HG03354 (cell line): ENCODE results near the gene ZNF324B.
"Not testable (repeated sequence)": the region's sequence is repeated elsewhere in the genome, so short reads cannot be mapped to it uniquely, and the experiment has no call there.

Experiments used
- ATAC-seq: cut with Tn5 transposase; IDR thresholded peaks from one replicate; pipeline ENCODE4 v1.9.1; 2021; ENCODE audit warnings: mild to moderate bottlenecking; ENCODE audit not compliant: unreplicated experiment, poor library complexity, severe bottlenecking

Gene ZNF324B

DNA sequence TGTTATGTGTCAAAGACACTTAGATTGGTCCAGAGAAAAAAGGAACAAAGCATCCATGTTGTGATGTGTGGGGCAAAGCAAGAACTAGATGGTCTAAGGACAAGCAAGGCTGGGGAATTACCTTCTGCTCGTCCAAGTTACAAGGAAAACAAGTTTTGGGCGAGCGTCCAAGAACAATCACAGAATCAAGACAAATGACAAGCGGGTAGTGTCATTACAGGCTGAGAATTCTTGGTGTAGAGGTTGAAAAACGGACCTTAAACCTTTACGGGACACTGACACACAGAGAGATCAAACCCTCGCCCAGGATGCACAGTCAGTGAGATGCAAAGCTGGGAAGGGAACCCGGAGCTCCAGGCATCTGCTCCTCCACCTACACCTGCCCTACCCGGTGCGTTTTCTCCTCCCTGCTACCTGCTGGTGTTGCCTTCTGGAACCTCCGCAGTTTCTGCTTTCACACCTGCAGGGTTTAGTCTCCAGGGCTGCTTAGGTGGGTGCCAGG, 515 bp upstream of the ZNF324B start:
- ATAC-seq, result peak; percentile 21

DNA sequence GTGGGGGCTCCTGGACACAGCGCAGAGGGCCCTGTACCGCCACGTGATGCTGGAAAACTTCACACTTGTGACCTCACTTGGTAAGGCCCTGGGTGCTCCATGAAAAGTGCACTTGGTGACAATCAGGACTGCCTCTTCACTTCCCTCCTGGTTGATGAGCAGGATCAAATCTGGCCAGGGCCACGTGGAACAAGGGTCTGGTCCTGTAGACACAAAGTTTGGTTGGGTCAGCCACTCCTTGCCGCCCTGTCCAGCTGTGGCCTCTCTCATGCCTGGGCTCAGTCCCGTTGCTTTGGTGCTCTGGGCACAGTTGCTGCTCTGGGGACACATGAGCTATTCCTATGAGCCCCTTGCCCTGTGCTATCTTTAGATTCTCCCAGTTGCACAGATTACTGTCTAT, 2.3 kb downstream of the ZNF324B start:
- ATAC-seq, result no peak

- ATAC-seq, result no peak
Observed at GRCh38 chr19:58455306-58455705, 3.9 kb downstream of the ZNF324B start.

DNA sequence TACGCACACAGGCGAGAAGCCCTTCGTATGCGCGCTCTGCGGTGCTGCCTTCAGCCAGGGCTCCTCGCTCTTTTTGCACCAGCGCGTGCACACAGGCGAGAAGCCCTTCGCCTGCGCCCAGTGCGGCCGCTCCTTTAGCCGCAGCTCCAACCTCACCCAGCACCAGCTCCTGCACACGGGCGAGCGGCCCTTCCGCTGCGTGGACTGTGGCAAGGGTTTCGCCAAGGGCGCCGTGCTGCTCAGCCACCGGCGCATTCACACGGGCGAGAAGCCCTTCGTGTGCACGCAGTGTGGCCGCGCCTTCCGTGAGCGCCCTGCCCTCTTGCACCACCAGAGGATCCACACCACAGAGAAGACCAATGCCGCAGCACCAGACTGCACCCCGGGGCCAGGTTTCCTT, 4.7 kb downstream of the ZNF324B start:
- ATAC-seq, result no peak

- ATAC-seq, result no peak
Observed at GRCh38 chr19:58460039-58460438, 8.6 kb downstream of the ZNF324B start.

DNA sequence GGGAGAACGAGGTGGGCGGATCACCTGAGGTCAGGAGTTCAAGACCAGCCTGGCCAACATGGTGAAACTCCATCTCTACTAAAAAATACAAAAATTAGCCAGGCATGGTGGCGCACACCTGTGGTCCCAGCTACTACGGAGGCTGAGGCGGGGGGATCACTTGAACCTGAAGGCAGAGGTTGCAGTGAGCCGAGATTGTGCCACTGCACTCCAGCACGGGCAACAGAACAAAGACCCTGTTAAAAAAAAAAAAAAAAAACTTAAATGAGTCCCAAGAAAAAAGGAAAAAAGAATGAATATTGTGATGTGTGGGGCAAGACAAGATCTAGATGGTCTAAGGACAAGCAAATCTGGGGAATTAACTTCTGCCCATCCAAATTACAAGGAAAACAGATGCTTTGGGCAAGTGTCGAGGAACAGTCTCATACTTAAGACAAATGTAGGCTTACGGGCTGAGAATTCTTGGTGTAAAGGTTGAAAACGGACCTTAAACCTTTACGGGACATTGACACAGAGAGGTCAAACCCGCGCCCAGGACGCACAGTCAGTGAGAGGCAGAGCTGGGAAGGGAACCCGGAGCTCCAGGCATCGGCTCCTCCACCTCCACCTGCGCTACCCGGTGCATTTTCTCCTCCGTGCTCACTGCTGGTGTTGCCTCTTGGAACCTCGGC, 14.8 kb downstream of the ZNF324B start:
- ATAC-seq, result peak; percentile 10

DNA sequence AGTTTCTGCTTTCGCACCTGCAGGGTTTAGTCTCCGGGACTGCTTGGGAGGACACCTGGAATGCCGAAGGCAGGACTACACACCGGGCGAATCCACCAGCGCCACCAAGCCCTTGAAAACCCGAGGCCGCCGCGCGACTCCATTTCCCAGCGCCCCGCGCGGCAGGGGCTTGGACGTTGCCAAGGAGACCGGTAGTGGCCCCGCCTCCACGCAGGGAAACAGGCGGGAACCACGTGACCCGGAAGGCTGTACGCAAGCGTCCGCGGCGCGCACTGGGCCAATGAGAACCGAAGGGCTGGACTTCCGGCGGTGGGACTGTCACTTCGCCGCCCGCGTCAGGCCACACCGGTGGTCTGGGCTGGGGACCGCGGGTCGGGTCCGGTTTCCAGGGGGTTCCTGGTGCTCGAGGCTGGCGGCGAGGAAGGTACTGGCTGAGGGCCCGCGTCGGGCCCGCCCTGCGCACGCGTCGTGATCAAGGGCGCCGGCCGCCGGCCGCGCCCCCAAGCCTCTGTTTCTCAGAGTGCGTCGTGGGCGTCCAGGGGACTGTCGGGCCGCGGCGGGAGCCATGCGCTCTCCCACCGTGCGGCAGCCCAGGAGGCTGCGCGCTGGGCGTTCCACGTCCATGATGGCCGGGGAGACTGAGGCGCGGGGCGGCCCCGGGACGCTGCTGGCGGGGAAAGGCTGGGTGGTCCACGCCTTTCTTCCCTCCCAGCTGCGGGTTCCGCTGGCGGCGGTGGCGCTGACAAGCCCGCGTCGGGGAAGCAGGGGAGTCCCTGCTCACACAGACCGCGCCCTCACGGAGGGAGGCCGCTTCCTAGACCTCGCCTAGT, 15.6 kb downstream of the ZNF324B start, which contains the start of gene ZNF324:
TSS of gene ZNF324 (plus strand) at position 321 of the 830 bp plus-strand sequence. CDS start 2,106 bp downstream, outside the sequence.
- peak; percentile 90 for ATAC-seq

DNA sequence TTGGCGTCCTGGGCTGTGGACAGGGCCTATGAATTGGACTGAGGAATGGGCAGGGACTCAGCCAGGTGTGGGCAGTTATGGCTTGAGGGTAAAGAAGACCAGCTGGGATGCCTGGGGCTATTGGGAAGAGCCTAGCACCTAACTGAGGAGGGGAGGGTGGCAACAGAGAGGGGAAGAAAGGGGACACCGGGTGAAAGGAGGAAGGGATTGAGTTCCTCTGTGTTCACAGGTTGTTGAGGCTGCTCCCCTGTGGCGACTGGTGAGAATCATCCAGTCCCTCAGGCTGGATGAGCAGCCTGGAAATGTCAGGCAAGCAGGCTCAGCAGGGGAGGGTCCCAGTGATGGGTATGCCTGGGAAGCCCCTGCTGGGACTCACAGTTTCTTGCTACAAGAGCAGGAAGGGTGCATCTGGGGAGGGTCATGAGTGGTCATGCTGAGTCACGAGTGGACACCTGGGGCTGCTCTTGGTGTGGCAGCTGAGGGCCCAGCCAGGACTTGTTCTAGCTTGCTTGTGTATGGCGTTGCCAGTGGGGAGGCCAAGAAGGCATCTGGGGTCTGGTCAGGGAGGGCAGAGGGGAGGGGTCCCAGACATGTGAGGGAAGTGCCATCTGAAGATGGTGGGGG, 16.9 kb downstream of the ZNF324B start:
- ATAC-seq, result no peak

DNA sequence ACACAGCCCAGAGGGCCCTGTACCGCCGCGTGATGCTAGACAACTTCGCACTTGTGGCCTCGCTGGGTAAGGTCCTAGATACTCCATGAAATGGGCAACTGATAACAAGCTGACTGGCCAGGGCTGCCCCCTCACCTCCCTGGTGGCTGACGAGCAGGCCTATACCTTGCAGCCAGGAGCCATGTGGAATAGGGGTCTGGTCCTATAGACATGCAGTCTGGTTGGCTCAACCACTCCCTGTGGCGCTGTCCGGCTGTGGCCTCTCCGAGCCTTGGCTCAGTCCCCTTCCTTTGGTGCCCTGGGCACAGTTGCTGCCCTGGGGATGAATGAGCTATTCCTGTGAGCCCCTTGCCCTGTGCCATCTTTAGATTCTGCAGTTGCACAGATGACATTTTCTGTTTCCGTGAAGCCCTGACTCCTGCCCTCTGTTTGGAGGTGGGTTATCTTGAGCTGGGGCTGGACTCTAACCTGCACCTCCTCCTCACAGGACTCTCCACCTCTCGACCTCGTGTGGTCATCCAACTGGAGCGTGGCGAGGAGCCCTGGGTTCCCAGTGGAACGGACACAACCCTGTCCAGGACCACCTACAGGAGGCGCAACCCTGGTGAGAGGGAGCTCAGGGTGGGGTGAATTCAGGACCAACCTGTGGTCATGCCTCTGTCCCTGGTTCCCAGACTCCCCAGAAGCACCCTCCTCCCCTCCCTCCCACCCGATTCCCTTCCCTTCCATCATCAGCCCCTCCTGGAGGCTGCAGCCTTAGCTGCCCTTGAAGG, 18.0 kb downstream of the ZNF324B start:
- ATAC-seq, result no peak

- ATAC-seq, result not testable (repeated sequence)
Observed at GRCh38 chr19:58470837-58471543, 19.6 kb downstream of the ZNF324B start.

DNA sequence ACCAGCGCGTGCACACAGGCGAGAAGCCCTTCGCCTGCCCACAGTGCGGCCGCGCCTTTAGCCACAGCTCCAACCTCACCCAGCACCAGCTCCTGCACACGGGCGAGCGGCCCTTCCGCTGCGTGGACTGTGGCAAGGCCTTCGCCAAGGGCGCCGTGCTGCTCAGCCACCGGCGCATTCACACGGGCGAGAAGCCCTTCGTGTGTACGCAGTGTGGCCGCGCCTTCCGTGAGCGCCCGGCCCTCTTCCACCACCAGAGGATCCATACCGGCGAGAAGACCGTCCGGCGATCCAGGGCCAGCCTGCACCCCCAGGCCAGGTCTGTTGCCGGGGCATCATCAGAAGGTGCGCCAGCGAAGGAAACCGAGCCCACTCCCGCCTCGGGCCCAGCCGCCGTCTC, 20.3 kb downstream of the ZNF324B start:
- no peak for ATAC-seq

GRCh38 chr19:58473775-58474174, 22.4 kb downstream of the ZNF324B start:
- ATAC-seq, result no peak

DNA sequence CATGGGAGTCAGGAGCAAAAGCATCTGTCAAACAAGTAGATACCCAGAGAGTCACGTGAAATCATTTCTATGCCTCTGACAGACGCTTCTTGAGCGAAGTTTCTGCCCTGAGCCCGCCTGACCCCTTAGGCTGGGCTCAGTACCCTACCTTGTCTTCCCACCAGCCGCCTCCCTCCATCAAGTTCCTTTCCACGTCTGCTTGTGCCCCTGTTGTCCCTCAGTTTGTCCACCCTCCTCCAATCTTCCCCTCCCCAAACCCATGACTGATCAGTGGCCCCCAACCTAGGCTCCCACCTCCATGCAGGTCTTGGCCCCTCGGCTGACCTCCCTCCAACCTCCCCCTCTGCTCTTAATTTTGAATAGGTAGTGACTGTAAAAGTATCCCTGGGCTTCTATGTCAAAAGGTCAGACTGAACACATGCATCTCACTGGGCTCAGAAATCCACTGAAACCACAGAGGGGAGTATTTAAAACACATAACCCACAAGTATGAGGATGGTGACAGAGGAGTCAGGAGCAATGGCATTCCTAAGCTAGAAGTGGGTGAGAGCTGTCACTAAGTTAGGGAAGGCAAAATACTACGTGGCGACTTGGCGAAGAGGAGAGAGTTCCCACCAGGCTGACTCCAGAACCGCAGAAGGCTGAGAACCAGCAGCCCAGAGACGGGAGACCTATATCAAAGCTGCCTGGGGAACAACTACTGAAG, 23.0 kb downstream of the ZNF324B start:
- ATAC-seq, result no peak

GRCh38 chr19:58474997-58475713, 23.7 kb downstream of the ZNF324B start:
- ATAC-seq, result peak; percentile 10

GRCh38 chr19:58475714-58476497, 24.5 kb downstream of the ZNF324B start, which contains the start of gene ZNF446:
ZNF446 (plus strand) TSS chr19:58476352; CDS start chr19:58477219, 867 bp downstream.
- peak; percentile 86 for ATAC-seq

- ATAC-seq, result no peak
Observed at GRCh38 chr19:58476498-58477015, 25.1 kb downstream of the ZNF324B start.

- ATAC-seq, result no peak
Observed at GRCh38 chr19:58477130-58477529, 25.7 kb downstream of the ZNF324B start.
